Muscle of back (tissue), 11 donors: Measurements from ENCODE around the gene RGS8. TPM values are rescaled to one million over a fixed set of nuclear protein-coding genes. Genes with fewer than 3 reads are reported as not detected.
"Not testable (repeated sequence)": the region's sequence is repeated elsewhere in the genome, so short reads cannot be mapped to it uniquely, and the experiment has no call there.

Experiments
- DNase-seq, 3 donors: peaks; one replicate each; pipeline versions ENCODE4 v3.0.0 to v3.0.0-alpha.2; 2013
- polyA plus RNA-seq, 10 donors: library from polyadenylated mRNA; unstranded; fragments of 120-200 nt; gene quantifications; one replicate each; pipeline ENCODE4 v1.2.1, GENCODE V29; 2013; ENCODE audit not compliant: insufficient read length in 10 of 10

Gene RGS8
- polyA plus RNA-seq, 10 donors, result 0.05 to 0.31 (median 0.19) TPM; not detected in 3

GRCh38 chr1:182702826-182703524 is 18.6 kb upstream of the RGS8 start:
- no peak for DNase-seq

GRCh38 chr1:182700351-182700709 is 15.9 kb upstream of the RGS8 start:
- DNase-seq, result no peak

GRCh38 chr1:182699393-182700350 is 15.3 kb upstream of the RGS8 start:
- peak; percentile 15 to 72 (median 46) for DNase-seq

GRCh38 chr1:182698971-182699370 is 14.6 kb upstream of the RGS8 start:
- no peak for DNase-seq

GRCh38 chr1:182693139-182693538 is 8.8 kb upstream of the RGS8 start:
- not testable (repeated sequence) for DNase-seq

- no peak for DNase-seq
Measured at GRCh38 chr1:182690886-182691443, 6.6 kb upstream of the RGS8 start.

- no peak for DNase-seq
Measured at GRCh38 chr1:182688436-182689205, 4.2 kb upstream of the RGS8 start.

GRCh38 chr1:182687361-182687760 is 3.0 kb upstream of the RGS8 start:
- DNase-seq, result no peak

GRCh38 chr1:182686446-182686845 is 2.1 kb upstream of the RGS8 start:
- no peak for DNase-seq

- DNase-seq, result no peak
Measured at GRCh38 chr1:182685215-182685614, 828 bp upstream of the RGS8 start.

GRCh38 chr1:182682898-182683501 is 1.4 kb downstream of the RGS8 start:
- no peak for DNase-seq

- no peak for DNase-seq
Measured at GRCh38 chr1:182682406-182682805, 2.0 kb downstream of the RGS8 start.

- no peak for DNase-seq
Measured at GRCh38 chr1:182681568-182681912, 2.8 kb downstream of the RGS8 start.

GRCh38 chr1:182680901-182681567 is 3.4 kb downstream of the RGS8 start:
- DNase-seq, result no peak

- no peak for DNase-seq
Measured at GRCh38 chr1:182680408-182680807, 4.0 kb downstream of the RGS8 start.

- peak in 2 of 3 donors; percentile 56 to 63 for DNase-seq
Measured at GRCh38 chr1:182679684-182680083, 4.7 kb downstream of the RGS8 start.

- no peak for DNase-seq
Measured at GRCh38 chr1:182677397-182678098, 6.8 kb downstream of the RGS8 start.

GRCh38 chr1:182676274-182676673 is 8.1 kb downstream of the RGS8 start:
- peak in 2 of 3 donors; percentile 81 to 85 for DNase-seq

GRCh38 chr1:182674346-182675246 is 9.8 kb downstream of the RGS8 start:
- peak; percentile 32 to 81 (median 68) for DNase-seq
